Activated CD4-positive, alpha-beta T cell treated with anti-CD3 and anti-CD28 coated beads, Interleukin-2, Interleukin-6, amounts not matched to agents 100 ng/mL and 50 ng/mL, durations not matched to agents 16 hours and 8 hours (primary cell): ENCODE results near the gene CDH8.
"Not testable (repeated sequence)": the region's sequence is repeated elsewhere in the genome, so short reads cannot be mapped to it uniquely, and the experiment has no call there.

ENCODE experiments used
- DNase-seq: peaks from one replicate; pipeline ENCODE4 v3.0.0-alpha.2; 2020

Gene CDH8

DNA sequence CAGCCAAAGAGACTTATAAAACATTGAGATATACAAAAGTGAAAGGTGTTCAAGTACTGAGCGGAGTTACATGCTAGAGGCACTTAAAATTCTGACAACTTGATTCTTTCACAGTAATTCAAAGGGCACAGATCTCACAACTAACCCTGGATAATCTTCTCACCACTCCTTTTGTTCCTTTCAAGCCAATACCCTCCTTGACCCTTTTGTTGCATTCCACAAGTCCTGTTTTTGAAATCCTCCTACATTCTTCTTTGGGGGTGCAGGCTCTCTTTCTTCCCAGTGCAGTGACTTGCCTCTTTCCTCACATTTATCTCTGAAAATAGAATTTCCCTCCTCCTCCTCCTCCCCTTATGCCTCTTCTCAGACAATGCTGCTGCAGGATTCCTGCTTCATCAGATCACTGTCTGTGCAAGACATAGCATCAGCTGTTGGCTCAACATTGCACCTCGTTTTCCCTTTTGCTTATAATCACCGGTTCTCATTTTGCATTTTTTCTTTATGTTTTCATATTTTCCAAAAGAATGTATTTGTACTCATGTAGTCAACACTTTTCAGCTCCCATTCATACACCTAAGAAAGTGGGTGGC, 199.3 kb downstream of the CDH8 start:
- no peak for DNase-seq

DNA sequence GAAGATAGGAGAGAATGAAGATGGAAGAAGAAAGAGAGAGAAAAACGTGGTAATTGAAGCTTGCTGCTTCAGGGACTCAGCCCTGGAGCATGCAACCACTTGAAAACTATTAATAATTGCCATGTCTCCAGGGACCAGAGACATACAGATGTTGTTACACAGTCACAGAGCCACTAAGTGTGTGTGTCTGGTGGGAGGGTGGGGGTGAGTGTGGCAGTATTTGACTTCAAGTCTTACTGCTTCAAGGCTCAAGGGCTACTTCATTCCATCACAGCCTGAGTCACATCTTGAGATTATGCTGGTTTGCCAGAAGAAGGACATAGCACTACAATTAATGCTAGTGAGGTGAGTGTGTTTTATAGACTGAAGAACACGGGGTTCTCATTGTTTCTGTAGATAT, 202.2 kb downstream of the CDH8 start:
- no peak for DNase-seq

DNA sequence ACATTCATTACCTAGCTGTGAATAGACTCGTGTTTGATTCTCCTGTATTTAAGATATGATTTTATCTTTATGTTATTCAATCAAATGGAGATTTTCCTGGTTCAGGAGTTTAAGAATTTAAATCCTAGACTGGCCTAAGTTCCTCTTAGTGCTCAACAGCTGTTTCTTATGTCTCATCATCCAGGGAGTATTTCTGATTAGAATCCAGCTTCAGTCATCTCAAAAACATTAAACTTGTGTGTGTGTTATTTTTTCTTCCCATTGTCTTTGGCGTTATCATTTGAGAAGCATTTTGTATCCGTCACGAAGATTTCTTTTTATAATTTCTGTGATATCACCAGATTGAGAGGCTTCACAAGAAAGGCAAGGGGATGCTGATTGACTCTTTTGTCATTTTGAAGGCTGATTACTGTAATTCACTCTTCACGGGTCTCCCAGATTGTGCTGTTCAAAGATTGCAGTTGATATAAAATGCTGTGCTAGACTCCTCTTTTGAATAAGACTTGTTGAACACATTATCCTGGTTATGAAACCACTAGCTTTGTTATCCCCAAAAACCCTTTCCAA, 204.8 kb downstream of the CDH8 start:
- no peak for DNase-seq

DNA sequence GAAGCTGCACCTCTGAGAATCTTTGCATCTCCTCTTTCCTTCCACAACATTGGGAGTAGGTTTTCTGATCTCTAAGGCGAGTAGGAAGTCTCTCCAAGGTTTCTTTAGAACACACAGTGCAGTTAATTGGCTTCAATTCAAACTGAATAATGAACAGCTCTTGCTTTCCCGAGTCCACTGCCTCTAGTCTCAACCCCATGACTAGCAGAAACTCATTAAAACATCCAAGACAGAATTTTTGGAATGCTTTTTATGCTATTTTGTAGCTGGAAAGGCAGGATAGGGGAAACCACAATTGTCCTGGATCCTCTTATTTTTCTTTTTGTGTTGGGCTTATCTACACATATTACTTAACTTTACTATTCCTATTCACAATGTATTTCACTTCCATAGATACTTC, 206.6 kb downstream of the CDH8 start:
- DNase-seq, result no peak

DNA sequence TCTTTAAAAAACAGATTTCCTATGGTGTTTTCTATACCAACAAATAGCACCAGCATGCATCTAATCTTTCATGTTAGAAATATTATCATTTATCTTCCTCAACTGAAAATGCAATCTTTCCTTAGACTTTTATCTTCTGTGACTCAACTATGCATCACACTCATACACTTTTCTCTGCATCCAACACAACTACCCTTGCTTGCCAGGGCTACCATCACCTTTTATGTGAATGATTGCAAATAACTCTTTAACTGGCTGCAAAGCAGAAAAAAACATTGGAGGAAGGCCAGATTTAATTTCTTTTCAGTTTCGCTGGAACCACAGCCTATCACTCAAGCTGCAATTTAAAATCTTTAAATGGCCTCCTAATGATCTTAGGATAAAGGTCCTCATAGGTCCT, 212.9 kb downstream of the CDH8 start:
- no peak for DNase-seq

DNA sequence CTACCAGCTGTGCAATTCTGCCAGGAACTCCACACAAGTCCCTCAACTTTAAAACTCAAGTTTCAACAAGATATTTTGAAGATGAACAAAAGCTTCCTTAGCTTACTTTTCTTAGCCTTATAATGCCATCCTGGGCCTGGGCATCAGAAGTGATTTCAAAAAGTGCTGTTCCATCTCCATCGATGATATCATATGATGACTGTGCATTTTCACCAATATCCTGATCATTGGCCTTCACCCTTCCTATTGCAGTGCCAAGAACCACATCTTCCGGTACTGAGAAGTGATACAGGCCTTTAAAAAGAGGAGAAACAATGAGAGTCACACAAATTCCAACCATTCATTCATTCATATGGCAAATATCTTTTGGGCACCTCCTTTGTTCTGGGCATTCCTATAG, 215.4 kb downstream of the CDH8 start:
- no peak for DNase-seq

DNA sequence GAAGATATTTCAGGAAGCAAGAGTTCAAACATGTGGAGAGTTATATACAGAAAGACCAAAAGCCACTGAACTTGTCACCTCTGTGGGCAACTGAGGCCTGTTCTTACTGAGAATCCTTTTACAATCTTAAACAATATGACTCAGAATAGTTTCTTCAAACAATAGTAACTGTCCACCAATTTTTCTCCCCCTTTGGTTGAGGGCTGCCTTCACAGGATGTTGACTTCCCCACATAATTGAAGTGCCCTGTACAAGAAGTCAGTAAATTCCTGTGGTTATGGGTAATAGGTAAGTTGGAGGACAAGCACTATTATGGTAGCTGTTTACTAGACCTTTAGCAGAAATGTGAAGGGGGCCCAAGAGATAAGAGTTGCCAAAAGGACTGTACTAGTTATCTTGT, 215.8 kb downstream of the CDH8 start:
- no peak for DNase-seq

DNA sequence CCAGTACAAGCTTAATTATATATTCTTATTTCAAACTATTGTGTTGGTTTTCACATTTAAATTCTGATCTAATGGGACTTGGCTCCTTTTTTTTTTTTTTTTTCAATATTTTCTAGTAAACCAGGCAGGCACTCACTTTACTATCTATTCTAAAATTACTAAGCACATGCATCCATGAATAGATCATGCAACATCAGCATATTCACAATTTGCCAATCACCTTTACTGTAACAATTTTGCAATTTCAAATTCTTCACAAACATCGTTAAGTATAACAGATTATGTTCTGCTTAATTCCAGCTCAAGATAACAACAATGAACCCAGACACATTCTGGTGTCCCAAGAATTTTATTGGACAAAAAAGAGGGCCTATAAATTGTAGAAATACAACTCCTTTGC, 217.4 kb downstream of the CDH8 start:
- no peak for DNase-seq

DNA sequence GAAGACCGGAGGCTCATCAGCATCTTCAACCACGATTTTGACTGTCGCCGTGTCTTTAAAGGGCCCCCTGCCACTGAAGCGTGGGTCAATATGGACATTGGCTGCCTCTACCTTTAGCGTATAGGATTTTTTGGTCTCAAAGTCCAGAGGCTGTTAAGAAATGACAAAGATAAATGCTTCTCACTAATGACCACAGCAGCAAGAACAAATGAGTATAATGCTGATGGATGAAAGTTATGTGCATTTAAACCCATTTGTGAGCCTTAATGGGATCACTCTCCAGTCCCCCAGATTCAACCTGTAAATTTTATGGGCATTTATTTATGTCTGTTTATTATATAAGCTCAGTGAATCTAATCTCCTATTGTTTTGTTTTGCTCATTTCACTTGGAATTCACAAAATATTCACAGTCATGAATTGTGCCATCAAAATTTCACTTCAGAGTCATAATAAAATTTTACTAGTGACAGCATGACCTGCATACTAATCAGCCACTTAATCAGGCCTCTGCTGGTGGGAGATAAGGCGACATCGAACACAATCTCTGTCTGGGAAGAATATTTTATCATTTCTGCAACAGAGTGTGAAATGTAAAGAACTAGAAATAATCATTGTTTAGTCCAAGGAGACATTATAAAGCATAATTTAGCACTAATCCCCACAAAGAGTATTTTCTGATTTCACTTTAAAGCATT, 218.5 kb downstream of the CDH8 start:
- DNase-seq, result no peak

DNA sequence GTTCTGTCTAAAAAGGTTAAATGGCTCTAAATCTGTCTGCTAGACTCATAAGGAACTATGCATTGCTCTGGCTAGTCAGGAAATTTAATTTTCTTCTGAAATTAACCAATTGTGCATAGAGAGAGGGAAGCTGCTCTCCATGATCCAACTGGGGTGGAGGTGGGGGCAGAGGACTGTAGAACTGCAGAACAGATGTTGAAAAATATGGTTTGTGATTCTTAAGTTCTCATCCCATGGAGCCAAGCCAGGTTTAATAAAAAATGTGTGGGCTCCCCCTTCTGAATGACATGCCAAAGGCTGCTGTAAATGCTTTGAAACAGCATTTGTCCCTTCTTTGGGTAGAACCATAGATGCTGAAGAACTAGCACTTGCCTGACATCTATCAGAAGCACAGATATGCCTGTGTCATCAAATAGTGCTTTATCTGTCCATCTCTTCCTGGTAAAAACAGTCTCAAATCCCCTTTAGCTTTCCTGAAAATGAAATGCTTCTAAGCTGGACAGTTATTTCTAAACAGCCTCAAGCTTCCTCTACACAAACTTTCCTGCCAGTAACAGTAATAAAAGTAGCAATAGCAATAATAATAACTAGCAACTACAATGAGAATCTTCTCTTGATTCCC, 221.4 kb downstream of the CDH8 start:
- no peak for DNase-seq

DNA sequence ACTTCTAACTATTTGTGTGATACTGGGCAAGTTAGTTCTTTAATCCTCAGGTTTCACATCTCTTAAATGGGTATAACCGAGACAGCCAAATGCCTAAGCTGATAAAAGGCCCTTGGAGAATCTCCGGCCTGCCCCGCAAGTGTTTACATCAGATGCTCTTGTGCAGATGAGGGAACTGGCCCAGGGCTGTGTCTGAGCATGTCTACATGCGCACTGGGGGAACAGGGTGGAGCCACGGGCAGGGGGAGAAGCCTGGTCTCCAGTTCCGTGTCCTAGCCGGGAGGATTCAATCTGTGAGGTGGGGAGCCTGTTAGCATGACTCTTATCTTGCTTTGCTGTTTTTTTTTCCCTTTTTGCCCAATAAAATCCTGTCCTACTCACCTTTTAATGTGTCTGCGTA, 222.9 kb downstream of the CDH8 start:
- no peak for DNase-seq

DNA sequence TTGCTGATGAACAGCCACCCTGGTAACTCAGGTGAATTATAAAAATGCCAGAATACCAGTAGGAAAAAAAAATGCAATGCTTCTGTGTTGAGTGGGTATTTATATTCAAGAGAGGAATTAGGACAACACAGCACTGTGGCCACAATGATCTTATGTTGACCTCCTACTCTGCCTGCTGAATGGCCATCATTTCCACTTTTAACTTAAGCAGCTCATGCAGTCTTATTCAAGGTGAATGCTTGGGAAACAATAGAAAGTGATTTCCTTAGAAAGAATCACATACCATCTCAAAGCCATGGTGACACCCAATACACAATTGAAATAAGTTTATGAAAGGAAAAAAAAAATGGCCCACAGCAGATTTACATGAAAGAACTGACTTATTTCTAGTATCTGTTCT, 224.0 kb downstream of the CDH8 start:
- no peak for DNase-seq

DNA sequence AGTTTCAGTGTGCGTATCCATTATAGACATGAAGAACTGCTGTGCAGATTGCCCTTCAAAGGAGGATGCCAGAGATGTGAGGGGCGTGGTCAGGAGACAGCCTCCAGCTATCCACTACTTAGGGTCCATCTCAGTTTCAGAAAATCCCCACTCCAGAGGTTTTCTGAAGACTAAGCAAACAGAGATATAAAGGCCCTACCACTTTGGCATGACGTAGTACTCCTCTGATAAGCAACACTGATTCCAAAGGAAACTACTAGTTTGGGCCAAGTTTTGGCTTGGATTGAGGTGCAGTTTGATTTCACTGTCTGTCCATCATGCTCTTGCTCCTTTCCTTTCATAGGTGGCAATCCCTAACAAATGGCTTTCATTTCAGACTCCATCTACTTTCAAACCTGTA, 228.7 kb downstream of the CDH8 start:
- no peak for DNase-seq

DNA sequence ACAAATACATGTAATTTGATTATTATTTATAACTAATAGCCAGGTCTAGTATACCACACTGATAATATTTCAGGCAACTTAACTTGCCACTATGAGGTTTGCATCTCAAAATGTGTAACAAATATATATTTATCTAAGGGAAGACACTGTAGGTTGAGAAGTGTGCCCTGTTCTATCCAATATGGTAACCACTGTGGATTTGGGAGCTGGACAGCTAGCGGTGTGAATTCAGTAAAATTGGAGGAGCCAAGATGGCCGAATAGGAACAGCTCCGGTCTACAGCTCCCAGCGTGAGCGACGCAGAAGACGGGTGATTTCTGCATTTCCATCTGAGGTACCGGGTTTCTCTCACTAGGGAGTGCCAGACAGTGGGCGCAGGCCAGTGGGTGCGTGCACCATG, 235.0 kb downstream of the CDH8 start:
- not testable (repeated sequence) for DNase-seq

DNA sequence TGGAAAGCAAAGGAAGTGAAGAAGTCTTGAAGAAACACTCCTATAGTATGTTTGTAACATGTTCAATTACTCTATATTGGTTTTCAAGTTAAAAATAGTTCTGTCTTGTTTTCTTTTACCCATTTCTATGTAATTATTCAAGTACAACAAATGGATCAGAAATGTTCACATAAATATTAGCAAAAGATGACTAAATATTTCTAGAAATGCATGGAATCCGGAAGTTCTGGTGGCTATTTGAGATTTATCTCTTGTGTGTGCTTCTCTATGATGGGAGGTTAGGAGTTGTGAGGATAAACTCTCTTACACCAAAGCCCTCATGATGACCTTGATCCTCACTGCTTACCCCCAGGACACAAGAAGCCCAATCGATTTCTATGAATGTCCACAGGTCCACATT, 237.5 kb downstream of the CDH8 start:
- DNase-seq, result no peak

DNA sequence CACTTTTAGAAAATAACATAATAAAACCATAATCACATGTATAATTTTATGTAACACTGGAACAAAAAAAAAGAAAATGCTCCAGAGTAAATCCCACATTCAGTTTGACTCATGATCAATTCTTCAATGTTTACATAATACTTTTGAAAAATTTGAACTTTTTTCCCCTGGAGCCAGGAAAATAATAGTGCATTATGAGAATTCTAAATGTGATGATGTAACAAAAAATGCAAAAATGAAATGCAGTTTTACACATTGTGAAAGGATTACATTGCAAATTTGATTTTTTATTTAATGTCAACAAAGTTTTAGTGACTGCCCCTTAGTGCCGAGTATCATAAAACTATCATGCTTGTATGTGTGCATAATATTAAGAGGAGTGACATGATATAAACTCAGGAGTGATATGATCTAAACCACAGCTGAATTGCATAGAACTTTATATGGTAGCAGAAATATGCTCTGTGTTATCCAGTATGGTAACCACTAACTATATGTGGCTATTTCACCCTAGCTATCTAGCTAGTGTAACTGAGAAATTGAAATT, 238.2 kb downstream of the CDH8 start:
- no peak for DNase-seq

DNA sequence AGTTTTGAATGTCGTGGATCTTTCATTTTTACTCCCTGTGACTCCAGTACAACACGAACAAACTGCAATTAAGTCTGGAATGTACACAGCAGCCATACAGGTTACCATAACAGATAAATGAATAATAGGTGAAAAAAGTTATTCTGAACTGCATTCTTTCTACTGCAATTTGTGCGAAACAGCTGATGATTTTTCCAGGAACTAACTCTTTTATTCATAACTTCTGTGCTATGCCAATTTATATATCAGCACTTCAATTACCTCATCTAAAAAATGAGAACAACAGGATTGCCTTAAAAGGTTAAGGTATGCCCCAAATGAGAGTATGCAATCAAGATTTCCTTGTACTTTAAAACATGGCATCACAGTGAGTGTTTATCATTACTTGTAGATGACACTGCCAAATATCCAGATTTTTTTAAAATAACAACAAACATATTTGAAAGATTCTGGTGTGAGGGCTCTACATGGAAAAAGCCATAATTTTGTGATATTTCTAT, 238.9 kb downstream of the CDH8 start:
- DNase-seq, result no peak

DNA sequence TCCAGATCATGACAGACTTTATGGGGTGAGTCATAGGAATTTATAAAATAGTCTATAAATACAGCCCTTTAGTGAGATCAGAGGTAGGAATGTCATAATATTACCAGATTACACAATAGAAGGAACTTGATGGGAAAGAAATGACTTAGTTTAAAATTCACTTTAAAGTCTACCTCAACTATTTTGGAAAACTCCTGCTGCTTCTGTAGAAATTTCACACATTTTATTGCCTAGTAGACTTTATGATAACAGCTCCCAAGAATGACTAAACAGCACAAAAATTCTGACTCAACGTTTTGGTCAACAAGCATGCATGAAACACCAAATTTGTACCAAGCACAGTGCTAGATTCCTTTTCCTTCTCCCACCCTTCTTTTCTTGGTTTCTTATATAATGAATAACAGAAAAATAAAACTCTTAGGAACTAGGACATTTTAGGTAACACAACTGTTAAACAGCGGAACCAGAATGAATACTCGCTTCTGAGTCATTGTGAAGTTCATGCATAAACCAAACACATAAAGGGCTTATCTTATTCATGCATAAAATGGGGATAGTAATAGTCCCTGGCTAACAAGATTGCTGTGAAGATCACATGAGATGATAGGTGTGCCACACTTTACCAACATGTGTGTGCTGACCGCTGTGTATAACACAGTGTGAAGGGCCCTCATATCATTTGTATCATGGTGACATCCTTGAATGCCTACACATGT, 243.9 kb downstream of the CDH8 start:
- no peak for DNase-seq

DNA sequence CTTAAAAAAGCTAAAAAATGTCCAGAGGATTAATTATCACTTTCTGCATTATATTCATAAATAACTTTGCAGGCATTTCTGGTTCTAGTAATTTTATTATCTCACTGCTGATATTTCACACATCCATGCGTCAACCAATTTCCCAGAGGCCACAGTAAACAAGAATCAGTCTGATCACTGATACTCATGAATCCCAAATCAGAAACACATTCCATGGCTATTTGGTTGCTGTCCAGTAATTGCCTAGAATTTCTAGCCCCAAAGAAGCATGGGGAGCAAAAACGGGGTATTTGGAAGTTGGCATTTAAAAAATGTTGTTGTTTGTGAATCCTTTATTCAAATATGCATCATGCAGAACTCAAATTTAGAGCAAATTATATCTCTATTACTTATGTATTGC, 244.8 kb downstream of the CDH8 start:
- DNase-seq, result no peak

DNA sequence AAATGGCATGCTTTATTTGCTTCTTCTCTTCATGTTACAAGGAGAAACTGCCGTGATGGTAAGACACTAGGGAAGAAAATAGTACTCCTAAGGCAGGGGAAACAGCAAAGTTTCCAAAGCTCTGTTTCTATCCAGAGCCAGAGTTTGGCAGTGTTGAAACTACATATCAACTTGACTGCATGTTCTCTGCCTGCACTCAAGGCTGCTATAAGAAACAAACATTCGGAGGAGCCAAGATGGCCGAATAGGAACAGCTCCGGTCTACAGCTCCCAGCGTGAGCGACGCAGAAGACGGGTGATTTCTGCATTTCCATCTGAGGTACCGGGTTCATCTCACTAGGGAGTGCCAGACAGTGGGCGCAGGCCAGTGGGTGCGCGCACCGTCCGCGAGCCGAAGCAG, 254.4 kb downstream of the CDH8 start:
- not testable (repeated sequence) for DNase-seq

DNA sequence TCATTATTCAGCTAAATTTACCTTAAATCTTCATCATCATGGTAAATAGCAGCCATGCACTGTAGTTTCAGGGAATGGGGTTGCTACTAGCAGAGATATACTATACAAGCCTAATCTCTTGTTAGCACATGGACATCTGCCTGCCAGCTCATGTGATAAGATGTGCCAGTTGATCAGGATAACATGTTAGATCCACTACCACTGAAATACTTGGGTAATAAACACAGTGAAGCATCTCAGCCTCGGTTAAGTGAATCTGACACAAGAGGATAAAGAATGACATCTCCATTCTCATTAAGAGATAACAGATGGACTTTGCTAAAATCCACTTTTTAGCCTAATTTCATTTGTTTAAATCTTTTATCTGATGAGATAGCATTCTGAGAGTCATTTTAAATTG, 256.1 kb downstream of the CDH8 start:
- DNase-seq, result no peak

DNA sequence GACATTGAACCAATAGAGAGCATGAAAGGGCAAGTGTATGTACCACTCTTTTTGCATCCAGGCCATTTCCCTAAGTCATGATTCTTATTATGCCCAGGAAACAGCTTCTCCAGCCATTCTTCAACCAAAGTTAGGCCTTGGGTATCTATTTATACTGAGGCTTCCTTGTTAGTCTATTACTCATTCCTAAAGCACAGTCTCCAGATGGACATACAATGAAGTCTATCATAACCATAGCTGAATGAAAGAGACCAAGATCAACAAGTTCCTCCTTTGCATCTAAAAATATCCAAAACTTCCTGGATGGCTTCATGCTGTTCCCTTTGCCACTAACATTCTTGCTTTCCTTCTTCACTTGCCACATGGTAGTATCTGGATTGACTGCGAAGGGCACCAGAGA, 265.9 kb downstream of the CDH8 start:
- DNase-seq, result no peak

DNA sequence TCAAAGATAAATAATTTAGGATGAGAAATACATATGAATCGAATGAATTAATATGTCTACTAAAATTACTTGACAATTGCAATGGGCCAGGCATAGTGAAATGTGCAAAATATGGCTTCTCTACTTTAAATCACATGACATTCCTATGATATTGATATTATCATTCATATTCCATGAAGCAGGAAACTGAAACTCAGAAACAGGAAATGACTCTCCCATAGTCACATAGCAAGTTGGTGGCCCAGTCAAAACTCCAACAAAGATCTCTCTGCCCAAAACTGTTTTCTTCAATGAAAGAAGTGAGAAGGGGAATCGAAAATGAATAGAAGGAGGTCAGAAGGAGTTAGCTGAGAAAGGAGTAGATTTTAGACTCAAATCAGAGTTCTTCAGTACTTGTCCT, 272.2 kb downstream of the CDH8 start:
- no peak for DNase-seq
